ENCODE data around the gene ZNF771.

Gene ZNF771

DNA sequence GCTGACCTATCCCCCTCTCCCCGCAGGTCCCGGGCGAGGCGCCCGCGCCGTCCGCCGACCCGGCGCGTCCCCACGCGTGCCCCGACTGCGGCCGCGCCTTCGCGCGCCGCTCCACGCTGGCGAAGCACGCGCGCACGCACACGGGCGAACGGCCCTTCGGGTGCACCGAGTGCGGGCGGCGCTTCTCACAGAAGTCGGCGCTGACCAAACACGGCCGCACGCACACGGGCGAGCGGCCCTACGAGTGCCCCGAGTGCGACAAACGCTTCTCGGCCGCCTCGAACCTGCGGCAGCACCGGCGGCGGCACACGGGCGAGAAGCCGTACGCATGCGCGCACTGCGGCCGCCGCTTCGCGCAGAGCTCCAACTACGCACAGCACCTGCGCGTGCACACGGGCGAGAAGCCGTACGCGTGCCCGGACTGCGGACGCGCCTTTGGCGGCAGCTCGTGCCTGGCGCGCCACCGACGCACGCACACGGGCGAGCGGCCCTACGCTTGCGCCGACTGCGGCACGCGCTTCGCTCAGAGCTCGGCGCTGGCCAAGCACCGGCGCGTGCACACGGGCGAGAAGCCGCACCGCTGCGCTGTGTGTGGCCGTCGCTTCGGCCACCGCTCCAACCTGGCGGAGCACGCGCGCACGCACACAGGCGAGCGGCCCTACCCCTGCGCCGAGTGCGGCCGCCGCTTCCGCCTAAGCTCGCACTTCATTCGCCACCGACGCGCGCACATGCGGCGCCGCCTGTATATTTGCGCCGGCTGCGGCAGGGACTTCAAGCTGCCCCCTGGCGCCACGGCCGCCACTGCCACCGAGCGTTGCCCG lies 10.3 kb downstream of the ZNF771 start:
- no peaks in the 10 kb centered on the region for H3K9me3 ChIP-seq (ENCODE audit: control insufficient read depth, low read length)
- H3K36me3 ChIP-seq (ENCODE audit: control insufficient read depth, insufficient read depth, low read length) = peaks cover 42% of the 10 kb centered on the region
- WGBS, 2 experiments (ENCODE audit: insufficient coverage in 2 of 2) = 7 to 12% methylated on average over 135 to 136 of the region's 140 CpGs
- H3K27ac ChIP-seq (ENCODE audit: low read depth, low read length, severe bottlenecking) = peak overlapping the region; percentile 16
- peaks cover 17% of the 10 kb centered on the region for H3K4me1 ChIP-seq (ENCODE audit: control insufficient read depth, insufficient read depth, low read length, poor library complexity, severe bottlenecking)
- H3K4me3 ChIP-seq (ENCODE audit: extremely low read depth, insufficient read depth, low read length, poor library complexity, severe bottlenecking) = peak overlapping the region; percentile 24

DNA sequence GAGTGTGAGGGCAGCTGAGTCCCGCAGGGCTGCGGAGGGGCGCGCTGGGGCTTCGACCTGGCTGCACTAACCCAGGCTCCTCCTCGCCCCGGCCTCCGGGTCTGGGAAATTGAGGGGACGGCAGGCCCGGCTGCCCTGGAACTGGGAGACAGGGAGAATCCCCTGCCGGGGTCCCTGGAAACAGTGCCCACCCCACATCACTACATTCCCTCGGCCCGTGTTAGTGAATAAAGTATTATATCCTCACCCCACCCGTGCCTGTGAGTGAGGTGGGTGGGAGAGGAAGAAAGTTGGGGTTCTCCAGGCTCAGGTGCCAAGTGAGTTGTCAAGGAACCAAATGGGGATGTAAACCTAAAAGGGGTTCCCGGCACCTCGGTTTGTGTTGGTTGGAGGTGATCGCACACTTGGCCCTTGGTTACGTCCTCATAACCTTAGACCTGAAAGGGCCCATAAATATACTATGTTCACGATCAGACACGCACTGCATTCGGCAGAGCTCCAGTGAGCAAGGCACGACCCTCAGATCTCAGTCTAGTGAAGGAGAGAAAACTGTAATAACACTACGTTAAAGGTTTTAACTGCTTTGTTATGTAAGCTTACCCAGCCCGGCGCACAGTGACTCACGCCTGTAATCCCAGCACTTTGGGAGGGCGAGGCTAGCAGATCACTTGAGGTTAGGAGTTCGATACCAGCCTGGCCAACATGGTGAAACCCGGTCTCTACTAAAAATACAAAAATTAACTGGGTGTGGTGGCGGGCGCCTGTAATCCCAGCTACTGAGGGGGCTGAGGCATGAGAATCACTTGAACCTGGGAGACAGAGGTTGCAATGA lies 11.2 kb downstream of the ZNF771 start:
- H3K4me3 ChIP-seq (ENCODE audit: extremely low read depth, insufficient read depth, low read length, poor library complexity, severe bottlenecking) = peak overlapping the region; percentile 24

DNA sequence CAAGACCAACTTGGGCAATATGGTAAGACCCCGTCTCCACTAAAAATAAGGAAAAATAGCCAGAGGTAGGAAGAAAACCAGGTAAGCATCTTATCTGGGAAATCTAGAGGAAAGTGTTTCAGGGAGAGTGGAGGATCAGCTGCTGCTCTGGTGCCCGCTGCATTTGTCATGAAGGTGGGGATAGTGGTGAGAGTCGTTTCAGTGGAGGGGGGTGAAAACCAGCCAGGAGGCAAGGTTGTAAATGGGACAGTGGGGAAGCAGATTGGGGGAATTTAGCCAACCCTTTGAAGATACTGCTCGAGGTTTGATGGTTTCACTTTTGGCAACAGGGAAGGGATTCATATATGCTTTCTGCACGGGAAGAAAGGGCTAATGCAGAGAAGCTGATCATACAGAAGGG lies 13.6 kb downstream of the ZNF771 start:
- Histone ChIP-seq H3K9me3 (ENCODE audit: control insufficient read depth, low read length) (no peaks in the 10 kb centered on the region), H3K4me3 (ENCODE audit: extremely low read depth, insufficient read depth, low read length, poor library complexity, severe bottlenecking) (no peak overlapping the region), H3K36me3 (ENCODE audit: control insufficient read depth, insufficient read depth, low read length) (peaks cover 57% of the 10 kb centered on the region), H3K4me1 (ENCODE audit: control insufficient read depth, insufficient read depth, low read length, poor library complexity, severe bottlenecking) (peaks cover 17% of the 10 kb centered on the region), H3K27ac (ENCODE audit: low read depth, low read length, severe bottlenecking) (no peak overlapping the region)
- WGBS, 2 experiments (ENCODE audit: insufficient coverage in 2 of 2) = 99 to 100% methylated on average over 4 to 5 of the region's 5 CpGs

More for the DNA sequence above, 11.2 kb downstream of the ZNF771 start:
- whole genome bisulfite sequencing, 2 experiments (ENCODE audit: insufficient coverage in 2 of 2) = 71 to 75% methylated on average over 22 to 23 of the region's 31 CpGs
- Histone ChIP-seq H3K27ac (ENCODE audit: low read depth, low read length, severe bottlenecking) (peak overlapping the region; percentile 16), H3K9me3 (ENCODE audit: control insufficient read depth, low read length) (no peaks in the 10 kb centered on the region), H3K4me1 (ENCODE audit: control insufficient read depth, insufficient read depth, low read length, poor library complexity, severe bottlenecking) (peaks cover 17% of the 10 kb centered on the region), H3K36me3 (ENCODE audit: control insufficient read depth, insufficient read depth, low read length) (peaks cover 43% of the 10 kb centered on the region)

DNA sequence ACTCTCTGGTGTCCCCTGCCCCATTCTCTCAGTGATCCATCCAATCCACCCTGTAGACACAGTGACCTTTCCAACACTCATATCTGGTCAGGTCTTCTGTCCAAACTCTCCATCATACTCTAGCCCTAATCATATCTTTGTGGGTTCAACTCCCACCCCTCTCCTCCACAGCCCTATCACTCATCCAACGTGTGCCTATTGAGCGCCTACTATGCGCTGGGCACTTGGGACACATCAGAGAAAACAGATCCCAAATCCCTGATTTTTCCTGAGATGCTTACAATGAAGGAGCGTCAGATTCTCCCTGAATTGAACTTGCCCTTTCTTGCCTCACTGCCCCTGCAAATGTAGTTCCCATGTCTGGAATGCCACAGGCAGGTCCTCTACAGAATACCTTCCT lies 20.6 kb downstream of the ZNF771 start:
- no peaks in the 10 kb centered on the region for H3K9me3 ChIP-seq (ENCODE audit: control insufficient read depth, low read length)
- H3K4me3 ChIP-seq (ENCODE audit: extremely low read depth, insufficient read depth, low read length, poor library complexity, severe bottlenecking) = no peak overlapping the region
- H3K27ac ChIP-seq (ENCODE audit: low read depth, low read length, severe bottlenecking) = no peak overlapping the region
- no peaks in the 10 kb centered on the region for H3K4me1 ChIP-seq (ENCODE audit: control insufficient read depth, insufficient read depth, low read length, poor library complexity, severe bottlenecking)
- peaks cover 48% of the 10 kb centered on the region for H3K36me3 ChIP-seq (ENCODE audit: control insufficient read depth, insufficient read depth, low read length)
- WGBS, 2 experiments (ENCODE audit: insufficient coverage in 2 of 2) = 96 to 97% methylated on average over 4 of the region's 4 CpGs

DNA sequence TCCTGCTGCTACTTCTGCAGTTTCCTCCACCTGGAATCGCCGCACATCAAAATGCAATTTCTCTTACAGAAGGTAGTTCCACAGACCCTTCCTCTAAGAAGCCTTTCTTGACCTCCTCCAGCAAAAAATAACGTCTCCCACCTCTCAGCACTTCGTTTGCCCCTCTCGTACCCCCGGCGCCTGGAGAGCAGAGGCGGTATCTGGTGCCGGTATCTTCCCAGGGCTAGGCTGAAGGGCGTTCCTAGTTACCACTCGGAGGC lies 21.9 kb downstream of the ZNF771 start:
- Histone ChIP-seq H3K4me1 (ENCODE audit: control insufficient read depth, insufficient read depth, low read length, poor library complexity, severe bottlenecking) (no peaks in the 10 kb centered on the region), H3K4me3 (ENCODE audit: extremely low read depth, insufficient read depth, low read length, poor library complexity, severe bottlenecking) (peak overlapping the region; percentile 86), H3K27ac (ENCODE audit: low read depth, low read length, severe bottlenecking) (no peak overlapping the region), H3K36me3 (ENCODE audit: control insufficient read depth, insufficient read depth, low read length) (peaks cover 35% of the 10 kb centered on the region), H3K9me3 (ENCODE audit: control insufficient read depth, low read length) (no peaks in the 10 kb centered on the region)
- WGBS, 2 experiments (ENCODE audit: insufficient coverage in 2 of 2) = 4 to 6% methylated on average over 10 to 11 of the region's 11 CpGs

DNA sequence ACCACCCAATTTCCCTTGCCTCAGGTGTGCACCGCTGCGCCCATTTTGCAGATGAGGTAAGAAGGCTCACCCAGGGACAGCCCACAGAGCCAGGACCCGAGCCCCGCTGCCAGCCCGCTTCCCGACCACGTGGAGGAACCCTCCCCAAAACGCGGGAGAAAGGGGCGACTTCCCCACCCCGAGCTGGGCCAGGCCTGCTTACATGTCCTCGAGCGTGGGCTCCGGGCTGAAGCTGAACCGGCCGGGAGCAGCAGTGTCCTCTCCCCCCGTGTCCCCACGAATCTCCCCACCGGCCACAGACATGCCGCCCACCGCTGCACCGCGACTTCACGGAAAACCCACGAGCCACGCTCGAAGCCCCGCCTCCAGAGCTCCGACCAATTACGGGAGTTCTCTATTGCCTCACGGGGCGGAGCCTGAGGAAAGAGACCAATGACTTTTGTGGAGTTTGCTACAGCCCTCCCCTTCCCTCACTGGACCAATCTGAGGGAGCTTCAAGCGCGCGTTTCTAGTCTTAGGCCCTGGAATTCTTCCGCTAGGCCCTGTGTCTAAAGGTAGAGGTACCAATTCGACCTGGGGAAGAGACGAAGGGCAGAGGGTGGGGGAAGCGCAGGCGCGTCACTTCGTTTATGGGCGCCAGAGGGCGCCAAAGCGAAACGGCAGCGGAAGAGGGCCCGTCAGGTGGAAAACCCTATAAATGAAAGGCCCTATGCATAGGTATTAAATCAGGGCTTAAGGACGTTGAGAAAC lies 22.4 kb downstream of the ZNF771 start, which contains the start of gene DCTPP1:
DCTPP1 (minus strand) TSS at position 353 of the 750 bp plus-strand sequence; CDS start at position 303, 50 bp downstream.
- H3K27ac ChIP-seq (ENCODE audit: low read depth, low read length, severe bottlenecking) = no peak within 1 kb of the TSS

DNA sequence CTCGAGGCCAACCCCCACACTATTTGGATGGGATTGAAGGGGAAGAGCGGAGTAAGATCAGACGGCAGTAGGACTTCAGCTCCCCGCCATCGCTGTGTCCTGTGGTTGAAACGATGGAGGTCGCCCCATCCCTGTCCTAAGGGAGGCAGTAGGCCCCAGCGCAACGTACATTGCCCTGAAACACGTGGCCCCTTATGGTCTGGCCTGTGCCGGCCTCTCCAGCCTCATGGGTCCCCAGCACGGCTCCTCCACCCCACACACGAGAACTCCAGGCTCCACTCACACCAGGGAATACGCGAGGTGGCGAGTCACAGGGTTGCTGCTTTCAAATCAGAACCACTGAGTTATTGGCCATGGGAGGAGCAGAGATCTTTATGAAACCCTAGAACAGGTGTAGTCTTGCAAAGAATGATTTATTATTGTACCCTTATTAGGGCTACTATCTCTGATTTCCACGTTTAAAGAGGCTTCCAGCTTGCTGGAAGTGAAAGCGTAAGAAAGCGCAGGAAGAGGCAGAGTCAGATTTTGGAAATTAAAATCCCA lies 23.1 kb downstream of the ZNF771 start:
- Histone ChIP-seq H3K27ac (ENCODE audit: low read depth, low read length, severe bottlenecking) (no peak overlapping the region), H3K36me3 (ENCODE audit: control insufficient read depth, insufficient read depth, low read length) (peaks cover 24% of the 10 kb centered on the region), H3K4me1 (ENCODE audit: control insufficient read depth, insufficient read depth, low read length, poor library complexity, severe bottlenecking) (no peaks in the 10 kb centered on the region), H3K4me3 (ENCODE audit: extremely low read depth, insufficient read depth, low read length, poor library complexity, severe bottlenecking) (peak overlapping the region; percentile 15), H3K9me3 (ENCODE audit: control insufficient read depth, low read length) (no peaks in the 10 kb centered on the region)
- WGBS, 2 experiments (ENCODE audit: insufficient coverage in 2 of 2) = 60 to 73% methylated on average over 10 to 19 of the region's 19 CpGs

More for the DNA sequence above, 22.4 kb downstream of the ZNF771 start, which contains the start of gene DCTPP1:
- Histone ChIP-seq H3K4me1 (ENCODE audit: control insufficient read depth, insufficient read depth, low read length, poor library complexity, severe bottlenecking) (no peaks in the 10 kb centered on the region), H3K36me3 (ENCODE audit: control insufficient read depth, insufficient read depth, low read length) (peaks cover 30% of the 10 kb centered on the region), H3K9me3 (ENCODE audit: control insufficient read depth, low read length) (no peaks in the 10 kb centered on the region), H3K4me3 (ENCODE audit: extremely low read depth, insufficient read depth, low read length, poor library complexity, severe bottlenecking) (peak within 1 kb of the TSS; percentile 86)
- 0% methylated on average over 19 to 37 of the region's 49 CpGs for WGBS, 2 experiments (ENCODE audit: insufficient coverage in 2 of 2)

DNA sequence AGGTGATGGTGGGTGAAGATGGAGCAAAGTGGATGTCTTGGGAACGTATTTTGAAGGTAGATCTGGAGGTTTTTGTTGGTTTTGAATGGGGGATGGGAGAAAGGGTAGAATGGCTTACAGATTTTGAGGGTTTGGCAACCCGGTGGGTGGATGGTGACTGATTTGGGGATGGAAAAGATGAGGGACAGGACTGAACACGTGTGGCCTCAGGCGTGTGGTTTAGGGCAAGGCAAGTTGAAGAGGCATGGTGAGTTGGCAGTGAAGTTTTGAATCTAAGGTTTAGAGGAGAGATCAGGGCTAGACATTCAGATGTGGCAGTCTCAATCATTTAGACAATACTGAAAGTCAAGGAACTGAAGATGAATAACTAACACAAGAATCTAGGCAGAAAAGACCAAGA lies 27.4 kb downstream of the ZNF771 start:
- Histone ChIP-seq H3K36me3 (ENCODE audit: control insufficient read depth, insufficient read depth, low read length) (no peaks in the 10 kb centered on the region), H3K9me3 (ENCODE audit: control insufficient read depth, low read length) (no peaks in the 10 kb centered on the region), H3K27ac (ENCODE audit: low read depth, low read length, severe bottlenecking) (no peak overlapping the region), H3K4me1 (ENCODE audit: control insufficient read depth, insufficient read depth, low read length, poor library complexity, severe bottlenecking) (no peaks in the 10 kb centered on the region), H3K4me3 (ENCODE audit: extremely low read depth, insufficient read depth, low read length, poor library complexity, severe bottlenecking) (no peak overlapping the region)
- WGBS, 2 experiments (ENCODE audit: insufficient coverage in 2 of 2) = 64 to 71% methylated on average over 3 to 4 of the region's 4 CpGs

DNA sequence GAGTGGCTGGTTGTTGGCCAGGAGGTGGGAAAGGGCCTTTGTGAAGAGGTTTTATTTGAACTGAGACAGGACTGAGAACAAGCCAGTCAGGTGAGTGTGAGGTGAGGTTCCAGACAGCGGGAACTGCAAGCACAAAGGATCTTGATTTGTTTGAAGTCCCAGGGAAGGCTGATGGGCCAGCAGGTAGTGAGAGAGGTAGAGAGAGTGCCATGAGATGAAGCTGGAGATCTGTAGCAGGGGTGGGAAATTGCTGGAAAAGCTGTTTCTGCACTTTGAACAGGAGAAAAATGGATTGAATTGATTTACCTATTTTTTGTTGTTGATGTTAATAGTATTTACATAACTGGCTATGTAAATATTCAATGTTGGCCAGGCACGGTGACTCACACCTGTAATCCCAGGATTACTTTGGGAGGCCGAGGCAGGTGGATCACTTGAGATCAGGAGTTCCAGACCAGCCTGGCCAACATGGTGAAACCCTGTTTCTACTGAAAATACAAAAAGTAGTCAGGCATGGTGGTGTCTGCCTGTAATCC lies 30.2 kb downstream of the ZNF771 start:
- 74 to 93% methylated on average over 3 of the region's 3 CpGs for whole genome bisulfite sequencing, 2 experiments (ENCODE audit: insufficient coverage in 2 of 2)
- Histone ChIP-seq H3K4me3 (ENCODE audit: extremely low read depth, insufficient read depth, low read length, poor library complexity, severe bottlenecking) (no peak overlapping the region), H3K27ac (ENCODE audit: low read depth, low read length, severe bottlenecking) (no peak overlapping the region), H3K4me1 (ENCODE audit: control insufficient read depth, insufficient read depth, low read length, poor library complexity, severe bottlenecking) (no peaks in the 10 kb centered on the region), H3K9me3 (ENCODE audit: control insufficient read depth, low read length) (no peaks in the 10 kb centered on the region), H3K36me3 (ENCODE audit: control insufficient read depth, insufficient read depth, low read length) (no peaks in the 10 kb centered on the region)

DNA sequence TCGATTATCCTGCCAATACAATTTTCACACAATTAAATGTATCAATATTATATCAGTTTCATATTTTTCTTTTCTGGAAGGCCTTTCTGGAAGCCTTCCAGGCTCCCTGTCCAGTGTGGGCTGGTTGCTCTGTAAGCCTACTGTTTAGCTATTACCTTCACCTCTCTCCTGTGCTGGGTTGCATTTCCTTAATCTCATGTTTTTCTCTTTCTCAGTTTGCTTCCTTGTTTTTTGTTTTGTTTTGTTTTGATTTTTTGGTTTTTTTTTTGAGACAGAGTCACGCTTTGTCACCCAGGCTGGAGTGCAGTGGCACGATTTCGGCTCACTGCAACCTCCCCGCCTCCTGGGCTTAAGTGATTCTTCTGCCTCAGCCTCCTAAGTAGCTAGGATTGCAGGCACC lies 31.4 kb downstream of the ZNF771 start:
- no peak overlapping the region for H3K4me3 ChIP-seq (ENCODE audit: extremely low read depth, insufficient read depth, low read length, poor library complexity, severe bottlenecking)
- H3K27ac ChIP-seq (ENCODE audit: low read depth, low read length, severe bottlenecking) = no peak overlapping the region
- H3K4me1 ChIP-seq (ENCODE audit: control insufficient read depth, insufficient read depth, low read length, poor library complexity, severe bottlenecking) = no peaks in the 10 kb centered on the region
- peaks cover 10% of the 10 kb centered on the region for H3K36me3 ChIP-seq (ENCODE audit: control insufficient read depth, insufficient read depth, low read length)
- H3K9me3 ChIP-seq (ENCODE audit: control insufficient read depth, low read length) = no peaks in the 10 kb centered on the region
- WGBS, 2 experiments (ENCODE audit: insufficient coverage in 2 of 2) = 83 to 94% methylated on average over 4 of the region's 5 CpGs

Data from mesodermal cell (in vitro differentiated cells).